ENCODE data around the gene CYP21A2. TPM values are rescaled to one million over a fixed set of nuclear protein-coding genes. Genes with fewer than 3 reads are reported as not detected.
"Not testable (repeated sequence)": the region's sequence is repeated elsewhere in the genome, so short reads cannot be mapped to it uniquely, and the experiment has no call there.

CYP21A2 gene
- total RNA-seq, 1 donor from 2014 or later: not detected

DNA sequence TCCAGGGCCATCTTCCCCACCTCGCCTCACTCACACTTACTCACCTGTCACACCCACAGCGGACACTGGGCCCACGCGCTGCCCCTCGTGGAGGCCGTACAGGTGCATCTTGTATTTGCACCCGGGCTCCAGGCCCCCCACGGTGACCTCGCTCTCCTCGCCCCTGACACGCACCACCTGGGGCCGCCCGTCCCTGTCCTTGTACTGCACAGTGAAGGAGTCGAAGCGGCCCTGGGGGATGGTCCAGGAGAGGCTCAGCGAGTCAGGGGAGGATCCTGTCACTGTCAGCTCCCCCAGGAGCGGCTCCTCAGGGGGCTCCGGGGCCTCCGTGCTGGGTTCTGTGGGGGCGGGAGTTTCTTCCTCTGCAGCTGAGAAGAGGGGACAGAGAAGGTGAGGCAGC, 14.4 kb downstream of the CYP21A2 start:
- DNase-seq (ENCODE audit: extremely low read depth, low read depth, low spot score): not testable (repeated sequence)

DNA sequence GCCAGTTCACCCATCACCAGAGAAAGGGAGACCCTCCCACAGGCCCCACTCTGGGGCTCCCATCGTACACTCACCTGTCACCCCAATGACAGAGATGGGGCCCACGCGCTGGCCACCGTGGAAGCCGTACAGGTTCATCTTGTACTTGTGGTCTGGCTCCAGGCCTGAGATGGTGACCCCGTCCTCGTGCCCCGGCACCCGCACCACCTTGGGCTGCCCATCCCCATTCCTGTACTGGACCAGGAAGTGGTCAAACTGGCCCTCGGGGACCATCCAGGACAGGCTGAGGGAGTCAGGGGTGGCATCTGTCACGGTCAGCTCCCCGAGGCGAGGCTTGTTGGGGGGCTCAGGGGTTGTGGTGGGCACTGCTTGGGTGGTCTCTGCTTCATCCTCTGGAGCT, 15.1 kb downstream of the CYP21A2 start:
- not testable (repeated sequence) for DNase-seq (ENCODE audit: extremely low read depth, low read depth, low spot score)

DNA sequence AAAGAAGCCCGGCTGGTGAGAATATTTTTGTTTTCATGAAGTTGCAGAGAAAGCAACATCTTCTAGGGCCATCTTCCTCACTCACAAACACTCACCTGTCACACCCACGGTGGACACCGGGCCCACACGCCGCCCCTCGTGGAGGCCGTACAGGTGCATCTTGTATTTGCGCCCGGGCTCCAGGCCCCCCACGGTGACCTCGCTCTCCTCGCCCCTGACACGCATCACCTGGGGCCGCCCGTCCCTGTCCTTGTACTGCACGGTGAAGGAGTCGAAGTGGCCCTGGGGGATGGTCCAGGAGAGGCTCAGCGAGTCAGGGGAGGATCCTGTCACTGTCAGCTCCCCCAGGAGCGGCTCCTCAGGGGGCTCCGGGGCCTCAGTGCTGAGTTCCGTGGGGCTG, 17.5 kb downstream of the CYP21A2 start:
- DNase-seq (ENCODE audit: extremely low read depth, low read depth, low spot score): not testable (repeated sequence)

DNA sequence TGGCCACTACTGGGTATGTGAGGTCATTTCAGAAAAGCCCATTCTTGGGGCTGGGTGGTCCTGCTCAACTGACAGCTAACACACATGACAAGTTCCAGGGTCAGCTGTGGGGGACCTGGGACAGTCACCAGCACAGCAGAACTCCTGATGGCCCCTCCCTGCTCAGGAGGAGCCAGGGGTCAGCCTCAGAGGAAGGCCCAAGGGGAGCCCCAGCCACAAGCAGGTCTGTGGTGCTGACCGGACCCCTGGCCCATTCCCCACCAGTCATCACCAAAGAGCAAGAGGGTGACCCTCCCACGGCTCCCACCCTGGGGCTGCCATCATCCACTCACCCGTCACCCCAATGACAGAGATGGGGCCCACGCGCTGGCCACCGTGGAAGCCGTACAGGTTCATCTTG, 18.0 kb downstream of the CYP21A2 start:
- DNase-seq (ENCODE audit: extremely low read depth, low read depth, low spot score): no peak

DNA sequence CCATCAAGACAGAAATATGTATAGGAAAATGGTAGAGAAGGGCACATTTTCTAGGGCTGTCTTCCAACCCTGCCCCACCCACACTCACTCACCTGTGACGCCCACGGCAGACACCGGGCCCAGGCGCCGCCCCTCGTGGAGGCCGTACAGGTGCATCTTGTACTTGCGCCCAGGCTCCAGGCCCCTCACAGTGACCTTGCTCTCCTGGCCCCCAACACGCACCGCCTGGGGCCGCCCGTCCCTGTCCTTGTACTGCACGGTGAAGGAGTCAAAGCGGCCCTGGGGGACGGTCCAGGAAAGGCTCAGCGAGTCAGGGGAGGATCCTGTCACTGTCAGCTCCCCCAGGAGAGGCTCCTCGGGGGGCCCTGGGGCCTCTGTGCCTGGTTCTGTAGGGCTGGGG, 19.8 kb downstream of the CYP21A2 start:
- DNase-seq (ENCODE audit: extremely low read depth, low read depth, low spot score): no peak

DNA sequence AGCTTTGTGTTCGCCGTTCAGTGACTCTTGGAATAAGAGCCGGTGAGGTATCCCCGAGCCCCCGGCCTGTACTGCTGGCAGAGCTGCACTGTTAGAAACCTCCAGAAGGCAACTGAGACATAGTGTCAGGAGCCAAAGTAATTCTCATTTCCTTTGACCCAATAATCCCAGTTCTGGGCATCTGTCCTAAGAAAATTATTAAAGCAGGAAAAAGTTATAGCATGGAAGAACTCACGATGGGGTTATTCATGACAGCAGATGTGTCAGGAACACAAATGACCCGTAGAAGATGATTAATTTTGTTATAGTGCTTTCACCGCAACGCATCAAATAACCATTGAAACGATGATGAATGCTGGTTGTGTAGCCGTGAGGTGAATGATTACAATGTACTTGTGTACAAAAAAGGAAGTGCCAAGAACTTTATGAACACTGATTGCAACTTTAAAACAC, 20.3 kb downstream of the CYP21A2 start:
- peak; percentile 37 for DNase-seq (ENCODE audit: extremely low read depth, low read depth, low spot score)

DNA sequence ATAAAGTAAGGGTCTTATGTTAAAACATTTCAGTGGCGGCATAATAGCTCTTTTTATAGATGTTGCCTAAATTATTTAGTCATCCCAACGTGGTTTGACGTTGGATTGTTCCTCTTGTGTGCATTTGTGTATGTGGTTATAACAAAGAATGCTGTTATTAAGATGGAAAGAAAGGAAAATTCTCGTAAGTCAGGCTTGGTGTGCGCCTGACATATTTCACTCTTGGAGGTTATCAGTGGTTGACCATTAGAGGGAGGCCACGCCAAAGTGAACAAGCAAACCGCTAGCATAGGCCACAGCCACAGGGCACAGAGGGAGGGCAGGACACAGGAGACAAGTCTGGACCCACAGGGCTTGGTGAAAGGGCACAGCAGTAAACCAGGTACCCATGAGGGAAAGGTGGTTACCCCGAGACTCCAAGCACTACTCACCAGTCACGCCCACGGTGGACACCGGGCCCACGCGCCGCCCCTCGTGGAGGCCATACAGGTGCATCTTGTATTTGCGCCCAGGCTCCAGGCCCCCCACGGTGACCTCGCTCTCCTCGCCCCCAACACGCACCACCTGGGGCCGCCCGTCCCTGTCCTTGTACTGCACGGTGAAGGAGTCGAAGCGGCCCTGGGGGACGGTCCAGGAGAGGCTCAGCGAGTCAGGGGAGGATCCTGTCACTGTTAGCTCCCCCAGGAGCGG, 22.9 kb downstream of the CYP21A2 start:
- no peak for DNase-seq (ENCODE audit: extremely low read depth, low read depth, low spot score)

DNA sequence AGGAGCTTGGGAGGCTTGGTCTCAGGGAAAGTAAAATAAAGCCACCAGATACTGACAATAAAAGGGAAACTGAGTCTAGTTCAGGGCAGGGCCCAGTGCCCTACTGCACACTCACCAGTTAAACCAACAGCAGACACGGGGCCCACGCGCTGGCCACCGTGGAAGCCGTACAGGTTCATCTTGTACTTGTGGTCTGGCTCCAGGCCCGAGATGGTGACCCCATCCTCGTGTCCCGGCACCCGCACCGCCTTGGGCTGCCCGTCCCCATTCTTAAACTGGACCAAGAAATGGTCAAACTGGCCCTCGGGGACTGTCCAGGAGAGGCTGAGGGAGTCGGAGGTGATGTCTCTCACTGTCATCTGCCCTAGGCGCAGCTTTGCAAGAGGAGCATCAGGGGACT, 26.5 kb downstream of the CYP21A2 start:
- DNase-seq (ENCODE audit: extremely low read depth, low read depth, low spot score): no peak

DNA sequence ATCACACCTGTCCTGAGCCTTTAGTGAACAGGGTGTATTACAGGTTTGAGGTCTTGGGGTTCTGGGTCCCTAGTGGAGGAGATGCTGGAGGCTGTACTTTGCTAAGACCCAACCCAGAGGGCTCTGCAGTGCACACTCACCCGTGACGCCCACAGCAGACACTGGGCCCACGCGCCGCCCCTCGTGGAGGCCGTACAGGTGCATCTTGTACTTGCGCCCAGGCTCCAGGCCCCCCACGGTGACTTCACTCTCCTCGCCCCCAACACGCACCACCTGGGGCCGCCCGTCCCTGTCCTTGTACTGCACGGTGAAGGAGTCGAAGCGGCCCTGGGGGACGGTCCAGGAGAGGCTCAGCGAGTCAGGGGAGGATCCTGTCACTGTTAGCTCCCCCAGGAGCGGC, 29.3 kb downstream of the CYP21A2 start:
- DNase-seq (ENCODE audit: extremely low read depth, low read depth, low spot score): not testable (repeated sequence)

DNA sequence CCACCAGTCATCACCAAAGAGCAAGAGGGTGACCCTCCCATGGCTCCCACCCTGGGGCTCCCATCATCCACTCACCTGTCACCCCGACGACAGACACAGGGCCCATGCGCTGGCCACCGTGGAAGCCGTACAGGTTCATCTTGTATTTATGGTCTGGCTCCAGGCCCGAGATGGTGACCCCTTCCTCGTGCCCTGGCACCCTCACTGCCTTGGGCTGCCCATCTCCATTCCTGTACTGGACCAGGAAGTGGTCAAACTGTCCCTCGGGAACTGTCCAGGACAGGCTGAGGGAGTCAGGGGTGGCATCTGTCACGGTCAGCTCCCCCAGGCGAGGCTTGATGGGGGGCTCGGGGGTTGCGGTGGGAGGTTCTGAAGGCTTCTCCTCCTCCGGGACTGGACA, 30.1 kb downstream of the CYP21A2 start:
- DNase-seq (ENCODE audit: extremely low read depth, low read depth, low spot score): not testable (repeated sequence)

DNA sequence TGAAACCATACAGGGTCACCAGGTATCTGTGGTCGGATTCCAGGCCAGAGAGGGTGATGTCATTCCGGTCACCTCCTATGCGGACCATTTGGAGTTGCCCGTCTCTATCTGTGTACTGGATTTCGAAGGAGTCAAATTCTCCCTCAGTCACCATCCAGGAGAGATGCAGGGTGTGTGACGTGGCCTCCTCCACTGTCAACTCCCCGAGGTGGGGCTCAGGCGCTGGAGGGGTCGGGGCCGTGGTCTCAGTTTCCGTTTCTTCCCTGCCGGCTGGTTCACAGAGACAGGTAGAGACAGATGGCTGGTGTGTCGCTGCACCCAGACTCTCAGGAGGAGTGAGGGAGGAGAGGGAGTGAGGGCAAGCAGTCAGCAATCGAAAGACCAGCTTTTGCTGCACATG, 30.7 kb downstream of the CYP21A2 start:
- DNase-seq (ENCODE audit: extremely low read depth, low read depth, low spot score): no peak

DNA sequence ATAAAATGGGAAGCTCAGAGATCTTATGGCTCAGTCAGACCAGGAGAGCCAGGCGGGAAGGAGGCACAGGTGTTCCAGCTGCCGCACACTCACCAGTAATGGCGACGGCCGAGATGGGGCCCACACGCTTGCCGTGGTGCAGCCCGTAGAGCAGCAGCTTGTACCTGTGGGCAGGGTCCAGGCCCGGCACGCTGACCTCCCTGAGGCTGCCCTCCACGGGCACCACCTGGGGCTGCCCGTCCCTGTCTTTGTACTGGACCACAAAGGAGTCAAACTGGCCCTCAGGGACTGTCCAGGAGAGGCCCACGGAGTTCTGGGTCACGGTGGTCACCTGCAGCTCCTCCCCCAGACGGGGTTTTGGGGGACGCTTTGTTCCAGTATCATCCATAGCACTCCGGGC, 31.2 kb downstream of the CYP21A2 start:
- DNase-seq (ENCODE audit: extremely low read depth, low read depth, low spot score): no peak

DNA sequence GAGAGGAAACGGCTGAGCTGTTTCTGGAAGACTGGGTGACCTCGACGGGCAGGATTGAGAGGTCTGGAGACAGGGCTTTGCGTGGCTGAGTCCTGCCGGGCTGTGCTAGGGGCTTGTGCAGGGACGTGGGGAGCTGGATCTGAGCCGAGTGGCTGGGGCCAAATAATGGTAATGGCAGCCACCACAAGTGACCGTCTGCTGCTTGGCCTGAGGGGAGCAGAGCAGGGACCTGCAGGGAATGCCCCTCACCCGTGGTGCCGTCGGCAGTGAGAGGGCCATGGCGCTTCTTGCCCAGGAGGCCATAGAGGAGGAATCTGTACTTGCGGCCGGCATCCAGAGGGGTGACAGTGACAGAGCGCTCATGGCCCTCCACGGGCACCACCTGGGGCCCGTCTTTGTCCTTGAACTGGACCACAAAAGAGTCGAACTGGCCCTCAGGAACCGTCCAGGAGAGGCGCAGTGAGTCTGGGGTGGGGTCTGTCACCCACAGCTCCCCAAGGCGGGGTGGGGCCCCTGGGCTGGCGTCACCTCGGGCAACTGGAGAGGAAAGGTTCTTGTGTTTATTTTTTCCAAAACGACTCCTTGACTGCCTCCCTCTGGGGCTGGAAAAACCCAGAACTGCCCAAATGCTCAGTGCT, 31.8 kb downstream of the CYP21A2 start:
- no peak for DNase-seq (ENCODE audit: extremely low read depth, low read depth, low spot score)

DNA sequence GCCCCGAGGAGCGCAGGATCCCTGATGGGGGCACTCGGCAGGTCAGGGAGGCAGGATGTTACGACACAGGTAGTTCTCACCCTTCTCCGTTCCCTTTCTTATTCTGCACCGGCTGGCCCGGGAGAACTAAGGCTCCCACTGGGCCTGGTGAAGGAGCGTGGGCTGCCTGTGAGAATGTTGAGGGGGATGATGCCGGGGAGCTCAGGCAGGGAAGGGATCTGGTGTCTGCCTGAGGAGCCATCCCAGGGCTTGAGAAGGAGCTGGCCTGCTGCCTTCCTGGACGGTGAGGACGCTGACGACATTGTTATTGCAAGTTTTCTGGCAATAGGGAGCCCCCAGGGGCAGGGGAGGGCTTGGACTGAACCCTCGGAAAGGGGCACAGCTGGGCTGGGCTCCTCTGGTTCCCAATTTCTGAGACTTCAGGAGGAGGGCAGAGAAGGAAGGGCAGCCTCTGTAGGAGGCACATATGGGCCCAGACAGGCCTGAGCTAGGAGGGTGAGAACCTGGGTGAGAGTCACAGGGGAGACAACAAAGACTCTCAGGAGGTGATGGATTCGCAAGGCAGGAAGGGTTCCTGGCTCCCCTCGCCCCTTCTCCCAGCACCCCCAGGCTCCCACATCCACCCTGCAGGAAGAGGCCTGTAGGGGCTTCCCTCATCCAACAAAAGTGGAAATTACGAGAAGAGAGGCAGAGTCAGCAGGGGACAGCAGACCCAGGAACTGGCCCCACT, 32.8 kb downstream of the CYP21A2 start:
- DNase-seq (ENCODE audit: extremely low read depth, low read depth, low spot score): no peak

DNA sequence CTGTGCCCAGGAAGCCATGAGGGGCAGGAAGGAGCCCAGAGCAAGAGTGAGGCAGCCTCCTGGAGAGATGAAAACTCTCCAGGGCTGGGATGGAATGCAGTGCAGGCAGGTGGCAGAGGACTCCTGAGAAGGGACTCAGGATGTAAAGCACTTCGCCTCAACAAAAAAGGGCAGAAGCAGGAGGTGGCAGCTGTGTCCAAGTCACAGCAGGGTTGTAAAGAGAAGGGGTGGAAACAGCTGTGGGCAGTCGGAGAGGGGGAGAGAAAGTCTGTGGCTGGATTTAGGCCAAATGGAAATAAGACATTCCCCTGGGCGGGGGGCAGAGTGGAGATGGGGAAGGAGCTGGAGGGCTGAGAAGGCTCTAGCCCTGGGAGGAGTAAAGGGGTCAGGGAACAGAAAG, 34.9 kb downstream of the CYP21A2 start:
- DNase-seq (ENCODE audit: extremely low read depth, low read depth, low spot score): no peak

DNA sequence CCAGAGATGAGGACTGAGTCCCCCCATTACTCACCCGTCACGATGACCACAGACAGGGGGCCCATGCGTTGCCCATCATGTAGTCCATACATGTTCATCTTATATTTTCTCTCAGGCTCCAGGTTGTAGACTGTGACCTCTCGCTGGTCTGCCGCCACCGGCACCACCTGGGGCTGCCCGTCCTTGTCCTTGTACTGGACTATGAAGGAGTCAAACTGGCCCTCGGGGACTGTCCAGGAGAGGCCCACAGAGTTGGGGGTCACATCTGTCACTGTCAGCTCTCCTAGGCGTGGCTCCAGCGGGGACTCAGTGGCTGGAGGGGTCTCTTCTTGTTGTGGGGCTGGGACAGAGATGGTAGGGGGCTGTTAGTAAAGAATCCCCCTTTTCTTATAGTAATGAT, 35.4 kb downstream of the CYP21A2 start:
- DNase-seq (ENCODE audit: extremely low read depth, low read depth, low spot score): no peak

DNA sequence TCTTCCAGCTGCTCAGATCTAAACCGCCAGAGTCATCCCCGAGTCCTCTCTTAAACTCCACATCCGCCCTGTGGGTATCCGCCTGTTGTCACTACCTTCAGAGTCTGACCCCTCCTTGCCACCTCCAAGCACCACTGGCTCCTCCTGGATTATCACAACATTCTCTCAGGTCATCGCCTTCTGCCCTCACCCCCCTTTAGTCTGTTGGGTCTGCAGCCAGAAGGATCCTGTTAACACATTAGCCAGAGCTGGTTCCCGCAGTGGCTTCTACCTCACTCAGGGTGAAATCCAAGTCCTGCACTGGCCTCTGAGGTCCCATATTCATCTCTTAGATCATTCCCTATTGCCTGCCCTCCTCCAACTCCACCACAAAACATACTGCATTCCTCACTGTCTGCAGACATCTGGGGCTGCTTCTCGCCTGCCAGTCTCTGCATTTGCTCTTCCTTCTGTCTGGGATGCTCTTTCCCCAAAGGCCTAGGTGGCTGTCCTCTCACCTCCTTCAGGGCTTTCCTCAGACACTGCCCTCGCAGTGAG, 36.8 kb downstream of the CYP21A2 start:
- no peak for DNase-seq (ENCODE audit: extremely low read depth, low read depth, low spot score)

DNA sequence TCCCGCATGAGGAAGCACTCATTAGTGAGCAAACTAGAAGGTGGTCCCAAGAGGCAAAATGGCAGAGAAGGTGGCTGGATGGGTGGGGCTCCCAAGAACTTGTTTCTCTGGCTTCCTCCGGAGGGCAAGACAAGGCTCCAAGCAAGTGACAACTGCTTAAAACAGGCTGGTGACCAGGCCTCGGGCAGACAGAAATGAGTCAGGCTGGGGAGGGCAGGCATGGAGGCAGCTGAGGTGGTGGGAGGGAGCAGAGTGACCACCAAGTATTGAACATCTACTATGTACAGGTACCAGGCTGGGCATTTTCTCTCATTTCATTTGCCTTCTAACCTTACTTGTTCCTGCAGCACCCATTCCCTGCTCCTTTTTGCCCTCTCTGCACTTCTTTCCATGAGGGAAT, 37.6 kb downstream of the CYP21A2 start:
- no peak for DNase-seq (ENCODE audit: extremely low read depth, low read depth, low spot score)

DNA sequence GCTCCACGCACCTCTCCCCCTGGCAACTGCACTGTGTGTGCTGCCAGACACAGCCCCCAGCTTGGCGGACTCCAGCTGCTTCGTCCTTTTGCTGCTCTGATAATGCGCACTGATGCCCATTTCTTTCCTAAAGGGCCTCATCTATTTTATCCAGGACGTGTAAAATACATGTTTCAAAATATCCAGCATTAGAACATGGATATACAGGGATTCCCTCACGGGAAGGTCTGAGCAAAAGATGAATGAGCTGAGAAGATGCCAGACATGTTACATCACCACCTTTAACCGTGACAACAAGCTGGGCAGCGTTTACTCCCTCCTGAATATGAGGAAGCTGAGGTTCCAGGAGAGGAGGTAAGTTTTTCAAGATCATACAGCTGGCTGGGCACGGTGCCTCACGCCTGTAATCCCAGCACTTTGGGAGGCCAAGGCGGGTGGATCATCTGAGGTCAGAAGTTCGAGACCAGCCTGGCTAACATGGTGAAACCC, 38.1 kb downstream of the CYP21A2 start:
- no peak for DNase-seq (ENCODE audit: extremely low read depth, low read depth, low spot score)

DNA sequence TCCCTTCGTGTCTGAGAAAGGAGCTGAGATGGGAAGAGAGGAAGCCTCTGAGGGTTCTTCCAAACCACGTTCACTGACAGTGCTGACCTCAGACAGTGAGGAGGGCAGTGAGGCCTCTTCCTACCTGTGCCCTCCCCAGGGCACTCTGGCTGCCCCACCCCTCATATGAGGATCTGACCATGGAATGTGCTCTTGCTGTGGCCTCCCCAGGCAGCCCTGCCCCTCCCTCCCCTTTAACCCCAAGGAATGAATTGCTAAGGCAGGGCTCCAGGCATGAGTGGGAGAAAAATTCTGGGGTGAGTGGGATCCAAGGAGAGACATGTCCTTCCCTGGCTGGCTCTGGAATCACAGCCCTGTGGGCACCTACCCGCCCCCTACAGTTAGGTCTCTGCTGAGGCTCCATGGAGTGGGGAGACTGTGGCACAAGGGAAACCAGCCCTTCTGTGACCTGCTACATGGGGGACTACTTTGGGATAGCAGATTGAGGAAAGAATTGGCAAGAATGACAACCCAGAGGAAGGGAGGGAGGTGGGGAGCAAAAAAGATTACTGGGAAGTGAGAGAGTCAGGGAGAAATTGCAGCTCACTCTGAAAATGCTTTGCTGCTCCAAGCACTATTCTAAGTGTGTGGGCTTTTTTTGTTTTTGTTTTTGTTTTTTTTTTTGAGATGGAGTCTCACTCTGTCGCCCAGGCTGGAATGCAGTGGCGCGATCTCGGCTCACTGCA, 41.5 kb downstream of the CYP21A2 start:
- no peak for DNase-seq (ENCODE audit: extremely low read depth, low read depth, low spot score)
